Measurements from ENCODE around the gene FZR1.

DNA sequence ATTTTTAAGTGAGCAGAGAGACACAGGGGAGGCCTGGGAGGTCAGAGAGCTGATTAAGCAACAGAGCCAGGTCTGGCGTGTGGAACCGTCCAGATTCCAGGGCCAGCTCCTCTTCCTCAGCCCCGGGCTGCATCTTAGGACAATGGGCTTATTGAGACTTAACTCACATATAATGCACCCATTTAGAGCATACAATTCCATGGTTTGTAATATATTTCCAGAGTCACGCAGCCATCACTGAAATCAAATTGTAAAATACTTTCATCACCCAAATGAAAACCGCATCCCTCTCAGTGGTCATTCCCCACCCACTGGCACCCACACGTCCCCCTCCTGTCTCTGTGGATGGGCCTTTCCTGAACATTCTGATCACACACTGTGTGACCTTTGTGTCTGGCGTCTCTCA, 64.5 kb downstream of the FZR1 start:
- TF ChIP-seq, protein P1, sequence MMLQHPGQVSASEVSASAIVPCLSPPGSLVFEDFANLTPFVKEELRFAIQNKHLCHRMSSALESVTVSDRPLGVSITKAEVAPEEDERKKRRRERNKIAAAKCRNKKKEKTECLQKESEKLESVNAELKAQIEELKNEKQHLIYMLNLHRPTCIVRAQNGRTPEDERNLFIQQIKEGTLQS (IDR thresholded peaks at IDR 0.05; ENCODE audit: insufficient read depth, low read depth, low read length) = no peak
- TF ChIP-seq, protein P2, sequence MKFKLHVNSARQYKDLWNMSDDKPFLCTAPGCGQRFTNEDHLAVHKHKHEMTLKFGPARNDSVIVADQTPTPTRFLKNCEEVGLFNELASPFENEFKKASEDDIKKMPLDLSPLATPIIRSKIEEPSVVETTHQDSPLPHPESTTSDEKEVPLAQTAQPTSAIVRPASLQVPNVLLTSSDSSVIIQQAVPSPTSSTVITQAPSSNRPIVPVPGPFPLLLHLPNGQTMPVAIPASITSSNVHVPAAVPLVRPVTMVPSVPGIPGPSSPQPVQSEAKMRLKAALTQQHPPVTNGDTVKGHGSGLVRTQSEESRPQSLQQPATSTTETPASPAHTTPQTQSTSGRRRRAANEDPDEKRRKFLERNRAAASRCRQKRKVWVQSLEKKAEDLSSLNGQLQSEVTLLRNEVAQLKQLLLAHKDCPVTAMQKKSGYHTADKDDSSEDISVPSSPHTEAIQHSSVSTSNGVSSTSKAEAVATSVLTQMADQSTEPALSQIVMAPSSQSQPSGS (IDR thresholded peaks at IDR 0.05; ENCODE audit: low read length) = no peak
